Measurements from ENCODE around the gene CLEC18C.
"Not testable (repeated sequence)": the region's sequence is repeated elsewhere in the genome, so short reads cannot be mapped to it uniquely, and the experiment has no call there.

DNA sequence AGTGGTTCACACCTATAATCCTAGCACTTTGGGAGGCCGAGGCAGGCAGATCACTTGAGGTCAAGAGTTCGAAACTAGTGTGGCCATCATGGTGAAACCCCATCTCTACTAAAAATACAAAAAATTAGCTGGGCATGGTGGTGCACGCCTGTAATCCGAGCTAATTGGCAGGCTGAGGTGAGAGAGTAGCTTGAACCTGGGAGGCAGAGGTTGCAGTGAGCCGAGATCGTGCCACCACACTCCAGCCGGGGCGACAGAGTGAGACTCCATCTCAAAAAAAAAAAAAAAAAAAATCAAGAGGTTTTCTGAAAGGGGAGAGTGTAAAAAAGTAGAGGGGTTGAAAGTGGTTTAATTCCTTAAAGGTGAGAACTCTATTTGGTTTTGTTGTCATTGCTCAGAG is 37.8 kb upstream of the CLEC18C start:
- not testable (repeated sequence) for TF ChIP-seq POLR2A, EP300 (IDR thresholded peaks at IDR 0.05)
- TF ChIP-seq, protein P1, sequence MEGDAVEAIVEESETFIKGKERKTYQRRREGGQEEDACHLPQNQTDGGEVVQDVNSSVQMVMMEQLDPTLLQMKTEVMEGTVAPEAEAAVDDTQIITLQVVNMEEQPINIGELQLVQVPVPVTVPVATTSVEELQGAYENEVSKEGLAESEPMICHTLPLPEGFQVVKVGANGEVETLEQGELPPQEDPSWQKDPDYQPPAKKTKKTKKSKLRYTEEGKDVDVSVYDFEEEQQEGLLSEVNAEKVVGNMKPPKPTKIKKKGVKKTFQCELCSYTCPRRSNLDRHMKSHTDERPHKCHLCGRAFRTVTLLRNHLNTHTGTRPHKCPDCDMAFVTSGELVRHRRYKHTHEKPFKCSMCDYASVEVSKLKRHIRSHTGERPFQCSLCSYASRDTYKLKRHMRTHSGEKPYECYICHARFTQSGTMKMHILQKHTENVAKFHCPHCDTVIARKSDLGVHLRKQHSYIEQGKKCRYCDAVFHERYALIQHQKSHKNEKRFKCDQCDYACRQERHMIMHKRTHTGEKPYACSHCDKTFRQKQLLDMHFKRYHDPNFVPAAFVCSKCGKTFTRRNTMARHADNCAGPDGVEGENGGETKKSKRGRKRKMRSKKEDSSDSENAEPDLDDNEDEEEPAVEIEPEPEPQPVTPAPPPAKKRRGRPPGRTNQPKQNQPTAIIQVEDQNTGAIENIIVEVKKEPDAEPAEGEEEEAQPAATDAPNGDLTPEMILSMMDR (IDR thresholded peaks at IDR 0.05): not testable (repeated sequence)
